GM18858 (cell line): ENCODE measurements around the gene OR5M3.

Experiments
- ATAC-seq: cut with Tn5 transposase; IDR thresholded peaks from one replicate; pipeline ENCODE4 v1.9.1; 2021; ENCODE audit not compliant: unreplicated experiment

Gene OR5M3

GRCh38 chr11:56473252-56473651, at the start of gene OR5M3:
OR5M3 (minus strand) TSS chr11:56473352; CDS start chr11:56470497, 2,855 bp downstream.
- ATAC-seq: no peak

GRCh38 chr11:56522008-56522407, 48.9 kb upstream of the OR5M3 start:
- ATAC-seq: no peak

GRCh38 chr11:56513280-56513679, 40.1 kb upstream of the OR5M3 start:
- ATAC-seq: no peak

GRCh38 chr11:56509439-56509838, 36.3 kb upstream of the OR5M3 start:
- ATAC-seq: no peak

GRCh38 chr11:56497010-56497409, 23.9 kb upstream of the OR5M3 start:
- ATAC-seq: no peak

GRCh38 chr11:56495117-56495516, 22.0 kb upstream of the OR5M3 start:
- ATAC-seq: no peak

- no peak for ATAC-seq
These were observed 18.1 kb upstream of the OR5M3 start, which contains the start of gene OR5M8 for GRCh38 chr11:56491270-56491669. OR5M8 (minus strand) TSS chr11:56491370; CDS start chr11:56491370, 0 bp downstream.

- no peak for ATAC-seq
These were observed 13.6 kb upstream of the OR5M3 start for GRCh38 chr11:56486801-56487200.

- no peak for ATAC-seq
These were observed 1.6 kb upstream of the OR5M3 start for GRCh38 chr11:56474729-56475235.

GRCh38 chr11:56457076-56457475, 16.1 kb downstream of the OR5M3 start:
- no peak for ATAC-seq

- ATAC-seq: no peak
These were observed 19.6 kb downstream of the OR5M3 start for GRCh38 chr11:56453521-56453920.
